IMR-90 (cell line): Measurements from ENCODE around the gene SET. TPM values are rescaled to one million over a fixed set of nuclear protein-coding genes. Genes with fewer than 3 reads are reported as not detected.
A peak's percentile ranks its signal among the peaks of the same experiment; 100 is the strongest.

Experiments used
- ATAC-seq: fragments of 200-7000 bp; cut with Tn5 transposase; 2 replicates; pipeline ENCODE4 v1.9.1; 2020; ENCODE audit warnings: low read depth, mild to moderate bottlenecking, moderate library complexity
- BruUV-seq: library from RNA; stranded (reverse); fragments of 400-500 nt; replicated peaks from 2 replicates; lab custom pipeline; 2021; lab: Mats Ljungman, UMichigan
- CTCF ChIA-PET: fragments of 300-600 bp; formaldehyde crosslinking; extraction: SDS; loops from one replicate; lab custom pipeline; 2021; ENCODE audit warnings: antibody characterized with exemption; lab: Yijun Ruan, JAX
- POLR2A ChIA-PET: fragments of 300-600 bp; sonication (Branson Sonifier 250); formaldehyde crosslinking; loops from one replicate; lab custom pipeline; 2022; ENCODE audit warnings: antibody characterized with exemption; ENCODE audit not compliant: unreplicated experiment; lab: Charles Lee
- DNase-seq: peaks from one replicate; pipeline ENCODE4 v3.0.0; 2013
- H2AFZ ChIP-seq: replicated peaks from 2 replicates; pipeline ENCODE3; 2013; ENCODE audit warnings: low read length, mild to moderate bottlenecking; ENCODE audit not compliant: poor library complexity
- H2AK5ac ChIP-seq: 2 replicates; pipeline ENCODE4 v1.6.1; 2013; ENCODE audit warnings: low read depth, low read length, inconsistent platforms
- H2AK9ac ChIP-seq: replicated peaks from 2 replicates; pipeline ENCODE3; 2013; ENCODE audit warnings: mild to moderate bottlenecking, low read depth, low read length, moderate library complexity; ENCODE audit not compliant: poor library complexity
- H2BK120ac ChIP-seq: 2 replicates; pipeline ENCODE4 v1.6.1; 2013; ENCODE audit warnings: low read depth, low read length, inconsistent platforms
- H2BK15ac ChIP-seq: 3 replicates; pipeline ENCODE4 v1.6.1; 2013; ENCODE audit warnings: low read depth, low read length, inconsistent platforms
- H2BK20ac ChIP-seq: 2 replicates; pipeline ENCODE4 v1.6.1; 2013; ENCODE audit warnings: low read depth, mild to moderate bottlenecking, inconsistent platforms, low read length, moderate library complexity
- H2BK5ac ChIP-seq: 2 replicates; pipeline ENCODE4 v1.6.1; 2013; ENCODE audit warnings: mild to moderate bottlenecking, low read depth, low read length, inconsistent platforms; ENCODE audit not compliant: poor library complexity, severe bottlenecking
- H3K14ac ChIP-seq: replicated peaks from 2 replicates; pipeline ENCODE4 v1.6.1; 2013; ENCODE audit warnings: low read depth, low read length, inconsistent platforms
- H3K18ac ChIP-seq: 2 replicates; pipeline ENCODE4 v1.6.1; 2013; ENCODE audit warnings: low read depth, low read length, control low read depth
- H3K23ac ChIP-seq: 2 replicates; pipeline ENCODE4 v1.6.1; 2013; ENCODE audit warnings: low read depth, low read length, inconsistent platforms
- H3K27ac ChIP-seq: 2 replicates; pipeline ENCODE4 v1.5.1; 2013; ENCODE audit warnings: mild to moderate bottlenecking, control low read depth, low read length; ENCODE audit not compliant: insufficient read depth
- H3K27me3 ChIP-seq: 2 replicates; pipeline ENCODE4 v1.6.1; 2013; ENCODE audit warnings: low read length; ENCODE audit not compliant: control insufficient read depth, insufficient read depth
- H3K36me3 ChIP-seq: 2 replicates; pipeline ENCODE4 v1.6.1; 2013; ENCODE audit warnings: low read length, mixed read lengths; ENCODE audit not compliant: control insufficient read depth, insufficient read depth
- H3K4ac ChIP-seq: 2 replicates; pipeline ENCODE4 v1.6.1; 2013; ENCODE audit warnings: low read depth, low read length, inconsistent platforms
- H3K4me1 ChIP-seq: 2 replicates; pipeline ENCODE4 v1.6.1; 2013; ENCODE audit warnings: low read length, mixed read lengths; ENCODE audit not compliant: control insufficient read depth, insufficient read depth
- H3K4me2 ChIP-seq: 2 replicates; pipeline ENCODE4 v1.6.1; 2013; ENCODE audit warnings: low read depth, mild to moderate bottlenecking, control low read depth, low read length, moderate library complexity
- H3K4me3 ChIP-seq: 2 replicates; pipeline ENCODE4 v1.5.1; 2013; ENCODE audit warnings: low read depth, mild to moderate bottlenecking, control low read depth, low read length, moderate library complexity; ENCODE audit not compliant: insufficient read depth
- H3K56ac ChIP-seq: 2 replicates; pipeline ENCODE4 v1.6.1; 2013; ENCODE audit warnings: low read length, inconsistent platforms; ENCODE audit not compliant: insufficient read depth; ENCODE audit errors: extremely low read depth
- H3K79me1 ChIP-seq, 2 experiments: 2 replicates each; pipeline ENCODE4 v1.6.1; 2013; ENCODE audit warnings: low read length in 2 of 2, inconsistent platforms in 1 of 2, low read depth in 1 of 2
- H3K9ac ChIP-seq: 2 replicates; pipeline ENCODE4 v1.6.1; 2013; ENCODE audit warnings: low read depth, low read length, control low read depth
- H3K9me1 ChIP-seq: 2 replicates; pipeline ENCODE4 v1.6.1; 2013; ENCODE audit warnings: low read length, inconsistent platforms; ENCODE audit not compliant: insufficient read depth
- H3K9me3 ChIP-seq: 2 replicates; pipeline ENCODE4 v1.6.1; 2013; ENCODE audit warnings: low read length; ENCODE audit not compliant: control insufficient read depth, insufficient read depth
- H4K20me1 ChIP-seq: 2 replicates; pipeline ENCODE4 v1.6.1; 2013; ENCODE audit warnings: low read length, inconsistent platforms; ENCODE audit not compliant: insufficient read depth
- H4K5ac ChIP-seq: 2 replicates; pipeline ENCODE4 v1.6.1; 2013; ENCODE audit warnings: mild to moderate bottlenecking, low read depth, low read length, control low read depth
- H4K8ac ChIP-seq, 2 experiments: 2 replicates each; pipeline ENCODE4 v1.6.1; 2013; ENCODE audit warnings: low read depth in 2 of 2, low read length in 2 of 2, control low read depth in 1 of 2, inconsistent platforms in 1 of 2
- H4K91ac ChIP-seq: 2 replicates; pipeline ENCODE4 v1.6.1; 2013; ENCODE audit warnings: low read depth, low read length, inconsistent platforms; ENCODE audit not compliant: insufficient read depth
- BHLHE40 ChIP-seq: fragments of 150-350 bp; IDR thresholded peaks from 2 replicates; pipeline ENCODE4 v1.6.1; 2016; ENCODE audit warnings: mild to moderate bottlenecking, low read depth, low read length
- CHD1 ChIP-seq: IDR thresholded peaks from 2 replicates; pipeline ENCODE4 v1.6.1; 2012; ENCODE audit warnings: low read depth, low read length, improper control_type of control experiment
- FOS ChIP-seq: fragments of 150-350 bp; IDR thresholded peaks from 2 replicates; pipeline ENCODE4 v1.6.1; 2016; ENCODE audit warnings: low read depth, low read length
- MAZ ChIP-seq: IDR thresholded peaks from 2 replicates; pipeline ENCODE4 v1.6.1; 2012; ENCODE audit warnings: low read depth, mild to moderate bottlenecking, low read length, improper control_type of control experiment, moderate library complexity, borderline replicate concordance
- MXI1 ChIP-seq: IDR thresholded peaks from 2 replicates; pipeline ENCODE4 v1.6.1; 2012; ENCODE audit warnings: low read depth, mild to moderate bottlenecking, low read length, moderate library complexity, borderline replicate concordance
- POLR2A ChIP-seq: IDR thresholded peaks from 2 replicates; pipeline ENCODE4 v1.6.1; 2012; ENCODE audit warnings: mild to moderate bottlenecking, low read depth, low read length
- RAD21 ChIP-seq: IDR thresholded peaks from 2 replicates; pipeline ENCODE4 v1.6.1; 2012; ENCODE audit warnings: low read length, improper control_type of control experiment
- SMC3 ChIP-seq: fragments of 150-350 bp; IDR thresholded peaks from 2 replicates; pipeline ENCODE4 v1.6.1; 2016; ENCODE audit warnings: low read depth, mild to moderate bottlenecking, antibody characterized with exemption, low read length, moderate library complexity
- WGBS, 2 experiments: methylation state at CpG; one replicate each; pipeline versions ENCODE4 v1.1.5 to v1.1.7; 2013; ENCODE audit warnings: missing lambda C conversion rate in 2 of 2; ENCODE audit not compliant: insufficient read length in 1 of 2; ENCODE audit errors: extremely low coverage in 2 of 2; 5-methylcytosine and 5-hydroxymethylcytosine counted together
- dilution Hi-C: fragments of 300-500 bp; cut with HindIII; formaldehyde crosslinking; loops from one replicate; pipeline ENCODE4 v1.14.3; 2018; ENCODE audit warnings: low sequenced_read_pairs; ENCODE audit not compliant: unreplicated experiment
- in situ Hi-C: fragments of 300-500 bp; cut with MboI; formaldehyde crosslinking; loops from 3 replicates; pipeline ENCODE4 v1.14.3; 2019; ENCODE audit warnings: low sequenced_read_pairs, inconsistent platforms, mixed read lengths
- intact Hi-C: fragments of 100-400 bp; cut with micrococcal nuclease; formaldehyde crosslinking; loops from 2 replicates; pipeline ENCODE4 v1.10.0; 2022
- polyA plus RNA-seq, 3 experiments: library from polyadenylated mRNA; depleted of rRNA; stranded (reverse); fragments of >200 nt; gene quantifications; 2 replicates each; pipeline ENCODE4 v1.2.3, GENCODE V29; 2012; ENCODE audit warnings: low replicate concordance in 1 of 3
- total RNA-seq: library from RNA; depleted of rRNA; stranded (reverse); fragments of >200 nt; gene quantifications from 2 replicates; pipeline ENCODE4 v1.2.3, GENCODE V29; 2012
- TF ChIP-seq, protein P1 (sequence below): fragments of 150-350 bp; IDR thresholded peaks from 2 replicates; pipeline ENCODE4 v1.6.1; 2017; ENCODE audit warnings: mild to moderate bottlenecking, antibody characterized with exemption, low read length, low read depth

Gene SET
- total and polyA plus RNA-seq, 2 of the 4 experiments (the other 2 are of a cell fraction): 104 to 182 TPM

GRCh38 chr9:128689820-128690683 lies 1.0 kb downstream of the SET start:
- peak overlapping the region; percentile 55; the same call in 1 of the 2 replicates for H4K91ac ChIP-seq
- H2BK20ac ChIP-seq: no peak overlapping the region
- peak overlapping the region; percentile 97 for H3K14ac ChIP-seq
- 0% methylated on average over 15 of the region's 83 CpGs; no CpG with 5 or more reads in 1 of the 2 experiments for WGBS, 2 experiments
- peak overlapping the region; percentile 27 to 58; a peak in 1 of 4 replicates for H4K8ac ChIP-seq
- H2AFZ ChIP-seq: peak overlapping the region; percentile 67
- intact Hi-C loops: loop anchor here (1.0 to 10.0 kb wide), 3 partner anchors 33 to 115 kb away; partner anchors contain the start of gene DYNC2I2
- H2BK15ac ChIP-seq: no peak overlapping the region
- H3K9me3 ChIP-seq: no peaks in the 10 kb centered on the region
- ChIA-PET POLR2A (interaction anchor here (0.6 kb wide), 1 partner anchor 182 kb away, joined by 19 read pairs; no protein-coding TSS in a partner anchor), CTCF (interaction anchor here (0.8 kb wide), 1 partner anchor 12 kb away, joined by 3 read pairs; the partner anchor contains the start of gene PKN3)
- peak overlapping the region; percentile 82 for H3K27ac ChIP-seq
- in situ Hi-C loops: no loop called here
- no peak overlapping the region for H3K18ac ChIP-seq
- peak overlapping the region; percentile 99 for H3K4me3 ChIP-seq
- peak overlapping the region; percentile 18 for H4K5ac ChIP-seq
- H2AK5ac ChIP-seq: peak overlapping the region; percentile 59
- H3K9me1 ChIP-seq: peaks cover 20% of the 10 kb centered on the region
- H3K79me1 ChIP-seq: peaks cover 20 to 54% of the 10 kb centered on the region in 2 experiments
- ATAC-seq (peak; percentile 21), DNase-seq (peak; percentile 37)
- peak overlapping the region; percentile 97 for H2AK9ac ChIP-seq
- no peaks in the 10 kb centered on the region for H3K27me3 ChIP-seq
- H3K23ac ChIP-seq: peak overlapping the region; percentile 88
- H3K36me3 ChIP-seq: peaks cover 17% of the 10 kb centered on the region
- H3K4me2 ChIP-seq: peak overlapping the region; percentile 94
- H3K56ac ChIP-seq: peak overlapping the region; percentile 89
- H3K4me1 ChIP-seq: peaks cover 10% of the 10 kb centered on the region
- H3K9ac ChIP-seq: peak overlapping the region; percentile 90
- H3K4ac ChIP-seq: peak overlapping the region; percentile 89
- peaks cover 25% of the 10 kb centered on the region for H4K20me1 ChIP-seq
- dilution Hi-C loops: no loop called here
- no TSS peak for BruUV-seq
- TF ChIP-seq, protein P1, sequence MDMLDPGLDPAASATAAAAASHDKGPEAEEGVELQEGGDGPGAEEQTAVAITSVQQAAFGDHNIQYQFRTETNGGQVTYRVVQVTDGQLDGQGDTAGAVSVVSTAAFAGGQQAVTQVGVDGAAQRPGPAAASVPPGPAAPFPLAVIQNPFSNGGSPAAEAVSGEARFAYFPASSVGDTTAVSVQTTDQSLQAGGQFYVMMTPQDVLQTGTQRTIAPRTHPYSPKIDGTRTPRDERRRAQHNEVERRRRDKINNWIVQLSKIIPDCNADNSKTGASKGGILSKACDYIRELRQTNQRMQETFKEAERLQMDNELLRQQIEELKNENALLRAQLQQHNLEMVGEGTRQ: no peak
- TF ChIP-seq MXI1: peak; percentile 77; the same call in 1 of the 2 replicates
- no peak for TF ChIP-seq FOS
- TF ChIP-seq CHD1: no peak
- no peak for TF ChIP-seq SMC3
- TF ChIP-seq RAD21: no peak
- TF ChIP-seq BHLHE40: no peak
- no peak for TF ChIP-seq POLR2A
- peak; percentile 64 for TF ChIP-seq MAZ
- peak overlapping the region; percentile 64 for H2BK5ac ChIP-seq
- peak overlapping the region; percentile 28; the same call in 1 of the 2 replicates for H2BK120ac ChIP-seq
